Inferior parietal cortex (tissue), 1 donor: ENCODE results near the gene PLEKHH2.
"Not testable (repeated sequence)": the region's sequence is repeated elsewhere in the genome, so short reads cannot be mapped to it uniquely, and the experiment has no call there.

ENCODE experiments used
- DNase-seq: peaks from one replicate; pipeline ENCODE4 v3.0.0-alpha.2; 2016; ENCODE audit errors: extremely low spot score

Gene PLEKHH2

DNA sequence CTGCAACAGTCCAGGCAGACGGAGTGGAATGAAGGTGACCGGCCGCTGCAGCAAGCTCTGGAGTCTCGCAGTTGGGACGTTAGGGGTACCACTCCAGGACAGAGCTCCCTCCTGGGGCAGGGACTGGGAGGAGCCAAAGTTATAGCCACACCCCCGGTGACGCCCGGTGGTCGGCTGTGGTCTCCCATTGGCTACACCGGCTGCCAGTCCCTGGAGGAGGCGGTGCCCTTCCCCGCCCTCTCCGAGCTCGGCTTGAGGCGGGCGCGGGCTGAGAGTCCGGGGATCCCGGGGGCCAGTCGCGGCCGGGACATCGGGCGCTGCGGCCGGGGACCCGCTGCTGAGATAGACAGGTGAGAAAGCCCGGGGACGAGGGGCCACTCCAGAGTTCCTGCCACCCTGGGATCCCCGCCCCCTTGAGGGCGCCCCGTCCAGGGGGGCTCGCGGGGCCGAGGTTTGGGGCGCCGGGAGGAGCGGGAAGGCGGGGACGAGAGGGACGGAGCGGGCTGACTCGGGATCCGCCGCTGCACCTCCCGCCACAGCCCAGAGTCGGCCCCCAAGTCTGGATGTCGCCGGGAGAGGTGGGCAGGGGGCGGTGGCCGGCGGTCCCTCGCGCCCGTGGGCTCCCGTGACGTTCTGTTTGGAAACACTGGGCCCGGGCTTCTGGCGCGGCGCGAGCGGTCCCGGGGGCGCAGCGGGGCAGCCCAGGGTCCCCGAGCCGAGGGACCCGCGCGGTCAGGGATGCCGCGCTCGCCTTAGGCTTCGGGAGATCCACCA, at the start of gene PLEKHH2:
Gene PLEKHH2, plus strand, starts transcription at position 231 of the 774 bp plus-strand sequence. CDS start 7,414 bp downstream, outside the sequence.
- peak; percentile 68 for DNase-seq

- DNase-seq: no peak
These were observed 44.6 kb upstream of the PLEKHH2 start for GRCh38 chr2:43592443-43592842.

DNA sequence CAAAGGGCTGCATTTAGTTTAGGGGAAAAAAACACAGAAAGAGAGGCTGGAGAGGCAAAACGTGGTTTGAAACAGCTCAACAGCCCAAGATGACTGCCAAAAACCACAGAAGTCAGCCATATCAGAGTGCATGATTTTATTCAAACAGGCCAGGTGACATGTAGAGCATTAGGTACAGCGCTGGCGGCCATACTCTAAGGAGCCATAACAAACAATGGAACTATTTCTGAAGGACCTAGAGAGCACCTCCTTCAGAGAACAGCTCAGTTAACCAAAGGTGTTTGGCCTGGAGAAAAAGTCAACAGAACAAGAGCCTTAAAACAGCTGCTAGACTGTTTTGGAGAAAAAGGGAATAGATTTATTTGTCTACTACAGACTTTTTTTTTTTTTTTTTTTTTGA, 43.8 kb upstream of the PLEKHH2 start:
- DNase-seq: no peak

- no peak for DNase-seq
These were observed 42.2 kb upstream of the PLEKHH2 start for GRCh38 chr2:43594875-43595274.

- peak; percentile 99 for DNase-seq
These were observed 41.3 kb upstream of the PLEKHH2 start, which contains the start of gene THADA for GRCh38 chr2:43595603-43596412. Gene THADA (minus strand): TSS chr2:43596038. CDS start chr2:43592392, 3,646 bp downstream.

DNA sequence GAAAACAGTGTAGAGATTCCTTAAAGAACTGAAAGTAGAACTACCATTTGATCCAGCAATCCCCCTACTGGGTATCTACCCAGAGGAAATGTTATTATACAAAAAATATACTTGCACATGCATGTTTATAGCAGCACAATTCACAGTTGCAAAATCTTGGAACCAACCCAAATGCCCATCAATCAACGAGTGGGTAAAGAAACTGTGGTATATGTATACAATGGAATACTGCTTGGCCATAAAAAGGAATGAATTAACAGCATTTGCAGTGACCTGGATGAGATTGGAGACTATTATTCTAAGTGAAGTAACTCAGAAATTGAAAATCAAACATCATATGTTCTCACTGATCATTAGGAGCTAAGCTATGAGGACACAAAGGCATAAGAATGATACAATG, 36.5 kb upstream of the PLEKHH2 start:
- not testable (repeated sequence) for DNase-seq

GRCh38 chr2:43604674-43605073, 32.4 kb upstream of the PLEKHH2 start:
- no peak for DNase-seq

DNA sequence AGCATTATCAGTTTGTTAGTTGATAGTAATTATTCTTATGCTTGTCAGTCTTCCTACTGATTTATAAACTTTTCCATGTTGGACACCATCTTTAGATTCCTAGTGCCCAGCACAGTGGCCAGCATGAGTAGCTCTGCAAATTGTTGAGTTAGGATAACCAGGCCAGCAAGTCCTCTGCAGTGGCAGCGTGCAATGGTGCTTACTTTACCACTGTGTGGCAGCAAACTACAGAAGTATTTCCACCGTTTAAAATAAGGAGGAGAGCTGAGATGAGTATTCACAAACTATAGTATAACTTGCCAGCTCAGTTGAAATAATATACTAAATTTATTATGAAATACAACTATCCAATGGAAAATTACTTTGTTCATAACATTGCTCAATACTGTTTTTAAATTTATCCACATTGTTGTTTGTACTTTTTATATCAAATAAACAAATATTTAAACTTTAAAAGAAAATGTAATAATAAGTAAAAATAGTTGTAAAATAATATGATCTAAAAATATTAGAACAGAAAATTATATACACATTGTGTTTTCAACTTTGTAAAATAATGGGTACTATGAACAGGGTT, 31.9 kb upstream of the PLEKHH2 start:
- peak; percentile 50 for DNase-seq

- DNase-seq: no peak
These were observed 31.2 kb upstream of the PLEKHH2 start for GRCh38 chr2:43605851-43606250.

GRCh38 chr2:43609290-43609918, 27.7 kb upstream of the PLEKHH2 start:
- DNase-seq: peak; percentile 70

DNA sequence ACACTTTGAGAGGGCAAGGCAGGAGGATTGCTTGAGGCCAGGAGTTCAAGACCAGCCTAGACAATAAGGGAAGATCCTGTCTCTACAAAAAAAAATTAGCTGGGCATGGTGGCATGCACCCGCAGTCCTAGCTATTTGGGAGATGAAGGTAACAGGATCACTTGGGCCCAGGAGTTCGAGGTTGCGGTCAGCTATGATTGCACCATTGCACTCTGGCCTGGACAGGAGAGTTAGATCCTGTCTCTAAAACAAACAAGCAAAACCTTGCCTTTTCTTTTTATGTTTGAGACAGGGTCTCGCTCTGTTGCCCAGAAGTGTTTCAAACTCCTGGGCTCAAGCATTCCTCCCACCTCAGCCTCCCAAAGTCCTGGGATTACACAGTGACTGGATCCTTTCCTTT, 26.7 kb upstream of the PLEKHH2 start:
- no peak for DNase-seq

GRCh38 chr2:43611987-43612894, 24.8 kb upstream of the PLEKHH2 start:
- peak; percentile 84 for DNase-seq

- DNase-seq: no peak
These were observed 24.1 kb upstream of the PLEKHH2 start for GRCh38 chr2:43612944-43613343.

- DNase-seq: no peak
These were observed 19.9 kb upstream of the PLEKHH2 start for GRCh38 chr2:43616967-43617680.

GRCh38 chr2:43619511-43619910, 17.5 kb upstream of the PLEKHH2 start:
- DNase-seq: no peak

- no peak for DNase-seq
These were observed 14.1 kb upstream of the PLEKHH2 start for GRCh38 chr2:43622931-43623451.

DNA sequence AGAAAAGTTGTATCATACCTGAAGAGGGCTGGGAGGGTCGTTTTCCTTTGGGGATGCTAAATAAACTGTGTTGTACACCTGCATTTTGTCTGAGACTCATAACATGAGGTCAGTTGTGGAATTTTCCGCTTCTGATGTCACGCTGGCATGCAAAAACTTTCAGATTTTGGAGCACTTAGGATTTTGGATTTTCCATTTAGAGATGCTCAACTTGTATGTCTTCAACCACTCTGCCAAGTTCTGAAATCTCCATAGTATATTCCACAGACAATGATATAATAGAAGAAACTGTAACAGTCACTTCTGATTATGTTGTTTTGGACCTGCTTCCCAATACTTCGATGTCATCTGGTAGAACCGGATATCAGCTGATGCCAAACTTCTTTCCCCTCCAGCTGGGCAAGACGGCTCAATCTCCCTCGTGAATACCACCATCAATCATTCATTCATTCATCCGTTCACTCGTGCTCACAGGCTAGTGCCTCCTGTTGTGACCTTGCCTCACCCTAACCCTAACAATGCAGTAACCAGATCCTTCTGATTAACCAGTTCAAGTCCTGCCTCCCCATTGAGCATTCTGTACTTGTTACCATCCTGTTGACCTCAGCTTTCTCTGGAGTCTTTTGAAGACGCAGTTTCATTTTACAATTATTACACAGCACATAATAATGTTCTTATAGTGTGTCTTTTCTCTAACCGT, 5.3 kb upstream of the PLEKHH2 start:
- DNase-seq: no peak

GRCh38 chr2:43634604-43635306, 2.3 kb upstream of the PLEKHH2 start:
- DNase-seq: peak; percentile 22

DNA sequence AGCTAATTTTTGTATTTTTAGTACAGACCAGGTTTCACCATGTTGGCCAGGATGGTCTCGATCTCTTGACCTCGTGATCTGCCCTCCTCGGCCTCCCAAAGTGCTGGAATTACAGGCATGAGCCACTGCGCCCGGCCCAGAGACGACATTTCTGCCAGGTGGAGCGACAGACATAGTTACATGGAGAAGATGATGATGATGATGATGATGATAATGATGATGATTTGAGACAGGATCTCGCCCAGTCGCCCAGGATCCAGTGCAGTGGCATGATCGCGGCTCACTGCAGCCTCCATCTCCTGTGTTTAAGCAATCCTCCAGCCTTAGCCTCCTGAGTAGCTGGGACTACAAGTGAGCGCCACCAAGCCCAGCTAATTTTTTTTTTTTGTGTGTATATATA, 907 bp upstream of the PLEKHH2 start:
- DNase-seq: not testable (repeated sequence)
